ENCODE measurements around the gene RNF180. TPM values are rescaled to one million over a fixed set of nuclear protein-coding genes. Genes with fewer than 3 reads are reported as not detected.
"Not testable (repeated sequence)": the region's sequence is repeated elsewhere in the genome, so short reads cannot be mapped to it uniquely, and the experiment has no call there.

RNF180 gene
- total RNA-seq, 1 experiment from 2014 or later: 0.61 TPM

DNA sequence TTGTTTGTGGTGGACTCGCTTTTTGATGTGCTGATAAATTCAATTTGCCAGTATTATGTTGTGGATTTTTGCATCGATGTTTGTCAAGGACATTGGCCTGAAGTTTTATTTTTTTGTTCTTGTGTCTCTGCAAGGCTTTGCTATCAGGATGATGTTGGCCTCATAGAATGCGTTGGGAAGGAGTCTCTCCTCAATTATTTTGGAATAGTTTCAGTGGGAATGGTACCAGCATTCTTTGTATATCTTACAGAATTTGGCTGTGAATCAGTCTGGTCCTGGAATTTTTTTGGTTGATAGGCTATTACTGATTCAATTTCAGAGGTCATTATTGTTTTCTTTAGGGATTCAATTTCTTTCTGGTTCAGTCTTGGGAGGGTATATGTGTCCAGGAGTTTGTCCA is 198.8 kb downstream of the RNF180 start:
- Mint-ChIP-seq H3K9me3 (ENCODE audit: unreplicated experiment) (peaks cover 6% of the 10 kb centered on the region), H3K27ac (ENCODE audit: unreplicated experiment) (no peak overlapping the region), H3K4me3 (ENCODE audit: unreplicated experiment) (no peak overlapping the region), H3K27me3 (ENCODE audit: insufficient read depth, unreplicated experiment) (no peaks in the 10 kb centered on the region), H3K36me3 (ENCODE audit: insufficient read depth, unreplicated experiment) (no peaks in the 10 kb centered on the region), H3K4me1 (ENCODE audit: low read depth, unreplicated experiment) (no peaks in the 10 kb centered on the region)
- BruUV-seq (replicated peaks): no TSS peak
- H3K27me3 ChIP-seq (replicated peaks; ENCODE audit: control insufficient read depth, insufficient read depth, low read length): no peaks in the 10 kb centered on the region
- peaks cover 5% of the 10 kb centered on the region; the same call in 1 of the 2 replicates for H3K9me3 ChIP-seq
- TF ChIP-seq, protein P1, sequence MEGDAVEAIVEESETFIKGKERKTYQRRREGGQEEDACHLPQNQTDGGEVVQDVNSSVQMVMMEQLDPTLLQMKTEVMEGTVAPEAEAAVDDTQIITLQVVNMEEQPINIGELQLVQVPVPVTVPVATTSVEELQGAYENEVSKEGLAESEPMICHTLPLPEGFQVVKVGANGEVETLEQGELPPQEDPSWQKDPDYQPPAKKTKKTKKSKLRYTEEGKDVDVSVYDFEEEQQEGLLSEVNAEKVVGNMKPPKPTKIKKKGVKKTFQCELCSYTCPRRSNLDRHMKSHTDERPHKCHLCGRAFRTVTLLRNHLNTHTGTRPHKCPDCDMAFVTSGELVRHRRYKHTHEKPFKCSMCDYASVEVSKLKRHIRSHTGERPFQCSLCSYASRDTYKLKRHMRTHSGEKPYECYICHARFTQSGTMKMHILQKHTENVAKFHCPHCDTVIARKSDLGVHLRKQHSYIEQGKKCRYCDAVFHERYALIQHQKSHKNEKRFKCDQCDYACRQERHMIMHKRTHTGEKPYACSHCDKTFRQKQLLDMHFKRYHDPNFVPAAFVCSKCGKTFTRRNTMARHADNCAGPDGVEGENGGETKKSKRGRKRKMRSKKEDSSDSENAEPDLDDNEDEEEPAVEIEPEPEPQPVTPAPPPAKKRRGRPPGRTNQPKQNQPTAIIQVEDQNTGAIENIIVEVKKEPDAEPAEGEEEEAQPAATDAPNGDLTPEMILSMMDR (IDR thresholded peaks at IDR 0.05; ENCODE audit: insufficient read depth in 1 of 2, low read depth in 1 of 2, low read length in 1 of 2, severe bottlenecking in 1 of 2, unreplicated experiment in 1 of 2): no peak
- intact Hi-C loops (cut with micrococcal nuclease; ENCODE audit: unreplicated experiment): no loop called here
- H3K4me1 ChIP-seq: no peaks in the 10 kb centered on the region
- no peak overlapping the region for H3K4me3 ChIP-seq (ENCODE audit: low read depth, low read length)
- ChIA-PET CTCF (no interaction called here), POLR2A (no interaction called here)
- no peaks in the 10 kb centered on the region for H3K36me3 ChIP-seq (ENCODE audit: control insufficient read depth, insufficient read depth, low read length)
- DNase-seq: no peak

DNA sequence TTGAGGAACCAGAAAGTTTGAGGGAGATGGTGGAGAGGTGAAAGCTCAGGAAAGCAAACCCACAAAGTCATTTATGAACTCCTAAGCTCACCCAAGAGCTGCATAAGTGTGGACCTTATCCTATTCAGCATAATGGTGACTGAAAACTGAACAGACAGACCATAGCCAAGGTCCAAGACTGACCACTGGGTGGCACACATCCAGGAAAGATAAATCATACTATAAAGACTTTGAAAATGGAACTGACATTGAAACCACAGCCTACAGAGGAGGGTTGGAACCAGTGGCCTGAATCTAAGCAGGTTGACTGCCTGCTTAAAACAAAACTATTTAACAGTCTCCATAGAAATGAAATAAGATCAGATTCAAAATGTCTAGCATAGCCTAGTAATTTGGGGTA is 219.1 kb downstream of the RNF180 start:
- POLR2A ChIA-PET: no interaction called here
- CTCF ChIA-PET: interaction anchor here (1.0 kb wide), 1 partner anchor 228 kb away, joined by 3 read pairs; no protein-coding TSS in a partner anchor

DNA sequence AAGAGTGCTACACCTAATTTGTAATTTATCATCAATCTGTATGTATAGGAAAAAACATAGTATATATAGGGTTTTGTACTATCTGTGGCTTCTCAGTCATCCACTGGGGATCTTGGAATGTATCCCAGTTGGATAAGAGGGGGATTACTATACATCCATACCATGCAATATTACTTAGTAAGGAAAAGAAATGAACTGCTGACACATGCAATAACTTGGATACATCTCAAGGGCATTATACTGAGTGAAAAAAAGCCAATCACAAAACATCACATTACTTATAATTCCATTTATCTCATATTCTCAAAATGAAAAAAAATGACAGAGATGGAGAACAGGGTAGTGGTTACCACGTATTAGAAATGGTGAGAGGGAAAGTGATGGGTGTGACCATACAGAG is 231.9 kb downstream of the RNF180 start:
- Mint-ChIP-seq H3K27me3 (ENCODE audit: insufficient read depth, unreplicated experiment) (no peaks in the 10 kb centered on the region), H3K9me3 (ENCODE audit: unreplicated experiment) (no peaks in the 10 kb centered on the region), H3K4me1 (ENCODE audit: low read depth, unreplicated experiment) (no peaks in the 10 kb centered on the region), H3K4me3 (ENCODE audit: unreplicated experiment) (no peak overlapping the region), H3K27ac (ENCODE audit: unreplicated experiment) (no peak overlapping the region), H3K36me3 (ENCODE audit: insufficient read depth, unreplicated experiment) (no peaks in the 10 kb centered on the region)
- TF ChIP-seq, protein P1 (IDR thresholded peaks at IDR 0.05; ENCODE audit: insufficient read depth in 1 of 2, low read depth in 1 of 2, low read length in 1 of 2, severe bottlenecking in 1 of 2, unreplicated experiment in 1 of 2): no peak
- no peak for DNase-seq
- no peaks in the 10 kb centered on the region for H3K4me1 ChIP-seq
- no peaks in the 10 kb centered on the region for H3K27me3 ChIP-seq (replicated peaks; ENCODE audit: control insufficient read depth, insufficient read depth, low read length)
- H3K36me3 ChIP-seq (ENCODE audit: control insufficient read depth, insufficient read depth, low read length): no peaks in the 10 kb centered on the region
- no peaks in the 10 kb centered on the region for H3K9me3 ChIP-seq
- ChIA-PET POLR2A (no interaction called here), CTCF (no interaction called here)
- BruUV-seq (replicated peaks): no TSS peak
- intact Hi-C loops (cut with micrococcal nuclease; ENCODE audit: unreplicated experiment): no loop called here
- no peak overlapping the region for H3K4me3 ChIP-seq (ENCODE audit: low read depth, low read length)

More for the DNA sequence above, 219.1 kb downstream of the RNF180 start:
- H3K4me3 Mint-ChIP-seq (ENCODE audit: unreplicated experiment): no peak overlapping the region
- no peaks in the 10 kb centered on the region for H3K36me3 Mint-ChIP-seq (ENCODE audit: insufficient read depth, unreplicated experiment)
- no peaks in the 10 kb centered on the region for H3K9me3 ChIP-seq
- BruUV-seq (replicated peaks): no TSS peak
- H3K4me1 Mint-ChIP-seq (ENCODE audit: low read depth, unreplicated experiment): no peaks in the 10 kb centered on the region
- no peaks in the 10 kb centered on the region for H3K36me3 ChIP-seq (ENCODE audit: control insufficient read depth, insufficient read depth, low read length)
- no peak overlapping the region for H3K27ac Mint-ChIP-seq (ENCODE audit: unreplicated experiment)
- H3K9me3 Mint-ChIP-seq (ENCODE audit: unreplicated experiment): no peaks in the 10 kb centered on the region
- TF ChIP-seq, protein P1 (IDR thresholded peaks at IDR 0.05; ENCODE audit: insufficient read depth in 1 of 2, low read depth in 1 of 2, low read length in 1 of 2, severe bottlenecking in 1 of 2, unreplicated experiment in 1 of 2): peak; percentile 44 to 73
- DNase-seq: peak; percentile 37 to 46
- H3K4me3 ChIP-seq (ENCODE audit: low read depth, low read length): no peak overlapping the region
- H3K4me1 ChIP-seq: no peaks in the 10 kb centered on the region
- no peaks in the 10 kb centered on the region for H3K27me3 ChIP-seq (replicated peaks; ENCODE audit: control insufficient read depth, insufficient read depth, low read length)
- intact Hi-C loops (cut with micrococcal nuclease; ENCODE audit: unreplicated experiment): loop anchor here (1.0 kb wide), 2 partner anchors 228 to 400 kb away; no protein-coding TSS in a partner anchor
- peaks cover 4% of the 10 kb centered on the region for H3K27me3 Mint-ChIP-seq (ENCODE audit: insufficient read depth, unreplicated experiment)

DNA sequence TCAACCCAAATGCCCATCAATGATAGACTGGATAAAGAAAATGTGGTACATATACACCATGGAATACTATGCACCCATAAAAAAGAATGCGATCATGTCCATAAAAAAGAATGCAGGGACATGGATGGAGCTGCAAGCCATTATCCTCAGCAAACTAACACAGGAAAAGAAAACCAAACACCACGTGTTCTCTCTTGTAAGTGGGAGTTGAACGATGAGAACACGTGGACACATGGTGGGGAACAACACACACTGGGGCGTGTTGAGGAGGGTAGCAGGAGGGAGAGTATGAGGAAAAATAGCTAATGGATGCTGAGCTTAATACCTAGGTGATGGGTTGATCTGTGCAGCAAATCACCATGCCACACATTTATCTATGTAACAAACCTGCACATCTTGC is 233.1 kb downstream of the RNF180 start:
- H3K36me3 ChIP-seq (ENCODE audit: control insufficient read depth, insufficient read depth, low read length); H3K9me3 Mint-ChIP-seq (ENCODE audit: unreplicated experiment); H3K27me3 ChIP-seq (replicated peaks; ENCODE audit: control insufficient read depth, insufficient read depth, low read length); H3K27me3 Mint-ChIP-seq (ENCODE audit: insufficient read depth, unreplicated experiment); BruUV-seq (replicated peaks); H3K4me3 ChIP-seq (ENCODE audit: low read depth, low read length); DNase-seq; intact Hi-C loops (cut with micrococcal nuclease; ENCODE audit: unreplicated experiment); H3K36me3 Mint-ChIP-seq (ENCODE audit: insufficient read depth, unreplicated experiment); H3K27ac Mint-ChIP-seq (ENCODE audit: unreplicated experiment); H3K4me3 Mint-ChIP-seq (ENCODE audit: unreplicated experiment); H3K9me3 ChIP-seq; H3K4me1 Mint-ChIP-seq (ENCODE audit: low read depth, unreplicated experiment); POLR2A ChIA-PET; H3K4me1 ChIP-seq; CTCF ChIA-PET: not testable (repeated sequence)

DNA sequence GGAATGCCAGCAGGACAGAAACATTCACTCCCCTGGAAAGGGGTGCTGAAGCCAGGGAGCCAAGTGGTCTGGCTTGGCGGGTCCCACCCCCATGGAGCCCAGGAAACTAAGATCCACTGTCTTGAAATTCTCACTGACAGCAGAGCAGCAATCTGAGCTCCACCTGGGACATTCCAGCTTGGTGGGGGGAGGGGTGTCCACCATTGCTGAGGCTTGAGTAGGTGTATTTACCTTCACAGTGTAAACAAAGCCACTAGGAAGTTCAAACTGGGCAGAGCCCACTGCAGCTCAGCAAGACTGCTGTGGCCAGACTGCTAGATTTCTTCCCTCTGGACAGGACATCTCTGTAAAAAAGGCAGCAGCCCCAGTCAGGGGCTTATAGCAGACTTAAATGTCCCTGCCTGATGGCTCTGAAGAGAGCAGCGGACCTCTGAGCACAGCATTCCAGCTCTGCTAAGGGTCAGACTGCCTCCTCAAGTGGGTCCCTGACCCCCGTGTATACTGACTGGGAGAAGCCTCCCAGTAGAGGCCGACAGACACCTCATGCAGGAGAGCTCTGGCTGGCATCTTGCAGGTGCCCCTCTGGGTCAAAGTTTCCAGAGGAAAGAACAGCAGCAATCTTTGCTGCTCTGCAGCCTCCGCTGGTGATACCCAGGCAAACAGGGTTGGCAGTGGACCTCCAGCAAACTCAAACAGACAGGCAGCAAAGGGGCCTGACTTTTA is 241.6 kb downstream of the RNF180 start:
- POLR2A ChIA-PET; intact Hi-C loops (cut with micrococcal nuclease; ENCODE audit: unreplicated experiment); H3K4me1 Mint-ChIP-seq (ENCODE audit: low read depth, unreplicated experiment); H3K4me3 ChIP-seq (ENCODE audit: low read depth, low read length); H3K27ac Mint-ChIP-seq (ENCODE audit: unreplicated experiment); H3K4me3 Mint-ChIP-seq (ENCODE audit: unreplicated experiment); H3K36me3 ChIP-seq (ENCODE audit: control insufficient read depth, insufficient read depth, low read length); BruUV-seq (replicated peaks); H3K4me1 ChIP-seq; H3K9me3 ChIP-seq; CTCF ChIA-PET; H3K36me3 Mint-ChIP-seq (ENCODE audit: insufficient read depth, unreplicated experiment); H3K27me3 Mint-ChIP-seq (ENCODE audit: insufficient read depth, unreplicated experiment); H3K27me3 ChIP-seq (replicated peaks; ENCODE audit: control insufficient read depth, insufficient read depth, low read length): not testable (repeated sequence)
- peaks cover 27% of the 10 kb centered on the region for H3K9me3 Mint-ChIP-seq (ENCODE audit: unreplicated experiment)
- DNase-seq: peak; percentile 57 to 72

Data from Caco-2 (cell line).